IPS-15b (cell line): ENCODE data around the gene ST8SIA4.

Experiments
- H3K27me3 ChIP-seq: one replicate; pipeline ENCODE4 v1.6.1; 2013; ENCODE audit warnings: low read length; ENCODE audit not compliant: control insufficient read depth, insufficient read depth
- H3K36me3 ChIP-seq: one replicate; pipeline ENCODE4 v1.6.1; 2013; ENCODE audit warnings: low read length; ENCODE audit not compliant: control insufficient read depth, insufficient read depth
- H3K4me1 ChIP-seq: one replicate; pipeline ENCODE4 v1.6.1; 2013; ENCODE audit warnings: mild to moderate bottlenecking, low read length; ENCODE audit not compliant: control insufficient read depth, insufficient read depth
- H3K4me3 ChIP-seq: one replicate; pipeline ENCODE4 v1.5.1; 2013; ENCODE audit warnings: low read depth, low read length
- H3K9ac ChIP-seq: one replicate; pipeline ENCODE4 v1.6.1; 2013; ENCODE audit warnings: low read depth, mild to moderate bottlenecking, low read length
- H3K9me3 ChIP-seq: one replicate; pipeline ENCODE4 v1.6.1; 2013; ENCODE audit warnings: mild to moderate bottlenecking, low read length; ENCODE audit not compliant: control insufficient read depth, insufficient read depth

The ST8SIA4 gene

DNA sequence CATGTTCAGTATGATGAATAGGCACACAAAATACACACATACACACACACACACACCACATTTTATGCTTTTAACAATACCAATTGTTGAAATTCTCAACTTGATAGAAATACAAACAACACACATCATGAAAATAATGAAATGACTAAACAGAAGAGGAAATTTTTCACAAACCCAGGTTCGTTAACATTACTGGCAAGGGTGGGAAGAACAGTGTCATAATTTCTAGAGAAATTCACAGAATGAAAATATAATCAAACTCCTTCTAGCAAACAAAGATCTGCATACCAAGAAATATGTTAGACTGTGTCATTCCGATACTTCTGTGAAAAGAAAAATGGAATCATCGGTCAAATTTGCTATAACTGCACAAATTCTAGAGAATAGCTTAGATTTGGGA, 41.9 kb downstream of the ST8SIA4 start:
- Histone ChIP-seq H3K9me3 (no peaks in the 10 kb centered on the region), H3K27me3 (no peaks in the 10 kb centered on the region), H3K36me3 (no peaks in the 10 kb centered on the region), H3K4me3 (no peak overlapping the region), H3K9ac (no peak overlapping the region), H3K4me1 (no peaks in the 10 kb centered on the region)

GRCh38 chr5:100860407-100860806, 42.7 kb downstream of the ST8SIA4 start:
- no peaks in the 10 kb centered on the region for H3K36me3 ChIP-seq
- no peaks in the 10 kb centered on the region for H3K27me3 ChIP-seq
- H3K9me3 ChIP-seq, result no peaks in the 10 kb centered on the region
- H3K4me3 ChIP-seq, result no peak overlapping the region
- H3K4me1 ChIP-seq, result no peaks in the 10 kb centered on the region
- no peak overlapping the region for H3K9ac ChIP-seq

GRCh38 chr5:100858987-100859545, 44.0 kb downstream of the ST8SIA4 start:
- H3K27me3 ChIP-seq, result no peaks in the 10 kb centered on the region
- H3K9ac ChIP-seq, result no peak overlapping the region
- H3K4me3 ChIP-seq, result no peak overlapping the region
- no peaks in the 10 kb centered on the region for H3K36me3 ChIP-seq
- H3K4me1 ChIP-seq, result no peaks in the 10 kb centered on the region
- H3K9me3 ChIP-seq, result no peaks in the 10 kb centered on the region

DNA sequence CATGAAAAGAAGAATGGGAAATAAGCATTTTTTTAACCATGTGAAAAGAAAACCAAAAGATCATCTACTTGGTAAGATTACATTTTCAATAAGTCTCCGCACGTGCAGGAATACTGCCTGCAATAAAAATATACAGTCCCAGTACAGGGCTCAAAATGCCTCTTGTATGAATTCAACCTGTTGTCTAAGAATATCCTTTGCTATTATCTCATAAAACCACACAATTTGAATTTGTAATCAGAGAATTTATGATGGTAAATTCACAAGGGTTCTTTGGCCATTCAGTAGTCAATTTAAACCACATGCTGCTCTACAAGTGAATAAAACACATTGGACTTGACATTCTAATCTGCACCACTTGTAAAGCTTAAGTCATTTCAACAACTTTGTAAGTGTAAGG, 46.6 kb downstream of the ST8SIA4 start:
- no peak overlapping the region for H3K9ac ChIP-seq
- no peaks in the 10 kb centered on the region for H3K36me3 ChIP-seq
- H3K4me3 ChIP-seq, result no peak overlapping the region

GRCh38 chr5:100855937-100856430, 47.1 kb downstream of the ST8SIA4 start:
- Histone ChIP-seq H3K27me3 (no peaks in the 10 kb centered on the region), H3K9ac (no peak overlapping the region), H3K4me3 (no peak overlapping the region), H3K4me1 (no peaks in the 10 kb centered on the region), H3K36me3 (no peaks in the 10 kb centered on the region), H3K9me3 (no peaks in the 10 kb centered on the region)

More for the DNA sequence above, 46.6 kb downstream of the ST8SIA4 start:
- Histone ChIP-seq H3K9me3 (no peaks in the 10 kb centered on the region), H3K4me1 (no peaks in the 10 kb centered on the region), H3K27me3 (no peaks in the 10 kb centered on the region)

- no peaks in the 10 kb centered on the region for H3K4me1 ChIP-seq
- no peaks in the 10 kb centered on the region for H3K9me3 ChIP-seq
- H3K4me3 ChIP-seq, result no peak overlapping the region
- no peaks in the 10 kb centered on the region for H3K36me3 ChIP-seq
- H3K27me3 ChIP-seq, result no peaks in the 10 kb centered on the region
- H3K9ac ChIP-seq, result no peak overlapping the region
Observed at GRCh38 chr5:100855295-100855694, 47.8 kb downstream of the ST8SIA4 start.

DNA sequence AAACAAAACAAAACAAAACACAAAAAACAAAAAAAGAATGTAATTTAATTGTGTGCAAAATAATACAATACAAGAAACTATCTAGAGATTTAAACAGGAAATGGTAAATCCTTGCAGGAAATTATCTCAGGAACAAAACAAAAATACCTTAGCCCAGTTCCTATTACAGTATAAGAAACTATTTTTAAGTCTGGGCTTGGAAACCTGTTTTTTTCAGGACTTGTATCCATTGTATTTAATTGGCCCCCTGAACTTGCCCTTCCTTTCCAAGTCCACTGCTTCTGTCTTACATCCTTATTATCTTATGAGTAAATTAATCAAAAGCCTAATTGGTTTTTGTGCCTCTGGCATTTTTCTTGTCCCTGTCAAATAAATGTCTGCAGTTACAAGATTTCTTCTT, 48.5 kb downstream of the ST8SIA4 start:
- Histone ChIP-seq H3K36me3 (no peaks in the 10 kb centered on the region), H3K9me3 (no peaks in the 10 kb centered on the region), H3K4me1 (no peaks in the 10 kb centered on the region), H3K4me3 (no peak overlapping the region), H3K27me3 (no peaks in the 10 kb centered on the region), H3K9ac (no peak overlapping the region)

GRCh38 chr5:100853582-100853981, 49.5 kb downstream of the ST8SIA4 start:
- no peak overlapping the region for H3K4me3 ChIP-seq
- no peaks in the 10 kb centered on the region for H3K27me3 ChIP-seq
- H3K36me3 ChIP-seq, result no peaks in the 10 kb centered on the region
- H3K4me1 ChIP-seq, result no peaks in the 10 kb centered on the region
- H3K9ac ChIP-seq, result no peak overlapping the region
- H3K9me3 ChIP-seq, result no peaks in the 10 kb centered on the region

- Histone ChIP-seq H3K9ac (no peak overlapping the region), H3K36me3 (no peaks in the 10 kb centered on the region), H3K4me1 (no peaks in the 10 kb centered on the region), H3K27me3 (no peaks in the 10 kb centered on the region), H3K4me3 (no peak overlapping the region), H3K9me3 (no peaks in the 10 kb centered on the region)
Observed at GRCh38 chr5:100852988-100853449, 50.1 kb downstream of the ST8SIA4 start.

- no peaks in the 10 kb centered on the region for H3K27me3 ChIP-seq
- no peaks in the 10 kb centered on the region for H3K4me1 ChIP-seq
- no peaks in the 10 kb centered on the region for H3K36me3 ChIP-seq
- no peaks in the 10 kb centered on the region for H3K9me3 ChIP-seq
- no peak overlapping the region for H3K4me3 ChIP-seq
- no peak overlapping the region for H3K9ac ChIP-seq
Observed at GRCh38 chr5:100852051-100852450, 51.0 kb downstream of the ST8SIA4 start.

- Histone ChIP-seq H3K27me3 (no peaks in the 10 kb centered on the region), H3K36me3 (no peaks in the 10 kb centered on the region), H3K9ac (no peak overlapping the region), H3K4me3 (no peak overlapping the region), H3K9me3 (no peaks in the 10 kb centered on the region), H3K4me1 (peaks cover under 1% of the 10 kb centered on the region)
Observed at GRCh38 chr5:100846772-100847171, 56.3 kb downstream of the ST8SIA4 start.

- H3K4me3 ChIP-seq, result no peak overlapping the region
- H3K36me3 ChIP-seq, result no peaks in the 10 kb centered on the region
- H3K4me1 ChIP-seq, result peaks cover 4% of the 10 kb centered on the region
- no peak overlapping the region for H3K9ac ChIP-seq
- no peaks in the 10 kb centered on the region for H3K27me3 ChIP-seq
- no peaks in the 10 kb centered on the region for H3K9me3 ChIP-seq
Observed at GRCh38 chr5:100842080-100842479, 61.0 kb downstream of the ST8SIA4 start.
